GM12878 (cell line): ENCODE data around the gene ARCN1. TPM values are rescaled to one million over a fixed set of nuclear protein-coding genes. Genes with fewer than 3 reads are reported as not detected.

ENCODE experiments used
- ATF2 ChIP-seq: IDR thresholded peaks from 2 replicates; pipeline ENCODE4 v1.6.1; 2012; ENCODE audit warnings: low read length, inconsistent platforms
- BACH1 ChIP-seq: fragments of 450-650 bp; IDR thresholded peaks from 2 replicates; pipeline ENCODE4 v1.6.1; 2017; ENCODE audit warnings: mild to moderate bottlenecking, borderline replicate concordance
- BHLHE40 ChIP-seq, 2 experiments: fragments of 450-650 bp in 1 of 2; IDR thresholded peaks; 2 replicates each; pipeline ENCODE4 v1.6.1; 2011 to 2017; ENCODE audit warnings: low read depth in 2 of 2, borderline replicate concordance in 1 of 2, improper control_type of control experiment in 1 of 2, low read length in 1 of 2, mild to moderate bottlenecking in 1 of 2
- E2F4 ChIP-seq: IDR thresholded peaks from 2 replicates; pipeline ENCODE4 v1.6.1; 2012; ENCODE audit warnings: low read depth, low read length, improper control_type of control experiment
- FOXK2 ChIP-seq: fragments of 450-650 bp; IDR thresholded peaks from 2 replicates; pipeline ENCODE4 v1.6.1; 2017; ENCODE audit warnings: mild to moderate bottlenecking, moderate library complexity
- HSF1 ChIP-seq: fragments of 150-350 bp; IDR thresholded peaks from 2 replicates; pipeline ENCODE4 v1.6.1; 2014; ENCODE audit warnings: mild to moderate bottlenecking, low read depth, low read length
- IRF3 ChIP-seq: fragments of 450-650 bp; IDR thresholded peaks from 2 replicates; pipeline ENCODE4 v1.6.1; 2014; ENCODE audit warnings: mild to moderate bottlenecking
- IRF5 ChIP-seq: fragments of 450-650 bp; IDR thresholded peaks from 2 replicates; pipeline ENCODE4 v1.6.1; 2017; ENCODE audit warnings: borderline replicate concordance
- LARP7 ChIP-seq: fragments of 450-650 bp; IDR thresholded peaks from 2 replicates; pipeline ENCODE4 v1.6.1; 2017; ENCODE audit warnings: mild to moderate bottlenecking
- MEF2B ChIP-seq: fragments of 450-650 bp; IDR thresholded peaks from 2 replicates; pipeline ENCODE4 v1.6.1; 2018; ENCODE audit warnings: mild to moderate bottlenecking, moderate library complexity; ENCODE audit not compliant: partially characterized antibody, poor library complexity, severe bottlenecking
- MYB ChIP-seq: fragments of 150-350 bp; IDR thresholded peaks from 2 replicates; pipeline ENCODE4 v1.6.1; 2014; ENCODE audit warnings: mild to moderate bottlenecking, low read depth, low read length, borderline replicate concordance
- NFXL1 ChIP-seq: fragments of 450-650 bp; IDR thresholded peaks from 2 replicates; pipeline ENCODE4 v1.6.1; 2017; ENCODE audit warnings: antibody characterized with exemption, mild to moderate bottlenecking, borderline replicate concordance
- PAX8 ChIP-seq: fragments of 450-650 bp; IDR thresholded peaks from 2 replicates; pipeline ENCODE4 v1.6.1; 2017; ENCODE audit warnings: mild to moderate bottlenecking, moderate library complexity
- PRDM15 ChIP-seq: fragments of 450-650 bp; formaldehyde crosslinking; IDR thresholded peaks from 2 replicates; pipeline ENCODE4 v1.4.0; 2020; ENCODE audit warnings: mild to moderate bottlenecking, moderate library complexity
- RB1 ChIP-seq: fragments of 450-650 bp; formaldehyde crosslinking; IDR thresholded peaks from 2 replicates; pipeline ENCODE4 v1.6.1; 2017; ENCODE audit warnings: mild to moderate bottlenecking, borderline replicate concordance
- SMAD1 ChIP-seq: fragments of 450-650 bp; IDR thresholded peaks from 2 replicates; pipeline ENCODE4 v1.6.1; 2018; ENCODE audit warnings: mild to moderate bottlenecking, low read depth; ENCODE audit not compliant: partially characterized antibody
- YBX1 ChIP-seq: fragments of 450-650 bp; IDR thresholded peaks from 2 replicates; pipeline ENCODE4 v1.6.1; 2016; ENCODE audit warnings: antibody characterized with exemption
- polyA plus RNA-seq, 11 experiments: library from polyadenylated mRNA; depleted of rRNA in 4 of 11; unstranded in 6 of 11; stranded (reverse) in 5 of 11; fragments of >200 nt; fragmentation: Nextera tagmentation in 4 of 11; fragmentation: Illumina TruSeq in 1 of 11; extraction: Ambion mirVana in 4 of 11; extraction: Trizol in 1 of 11; gene quantifications; 1 replicate in 1 of 11; 2 replicates in 10 of 11; pipeline versions ENCODE4 v1.2.1 to v1.2.3, GENCODE V29; 2011 to 2016; ENCODE audit warnings: inconsistent platforms in 2 of 11, missing spikeins in 2 of 11, low read depth in 1 of 11
- total RNA-seq, 4 experiments: library from RNA; depleted of rRNA in 3 of 4; stranded (reverse); fragments of >200 nt in 3 of 4; fragmentation: Illumina TruSeq in 1 of 4; extraction: Trizol in 1 of 4; gene quantifications; 2 replicates each; pipeline versions ENCODE4 v1.2.1 to v1.2.3, GENCODE V29; 2013 to 2021

Gene ARCN1
- total and polyA plus RNA-seq, 10 of the 15 experiments (the other 5 are each of a cell fraction or from before 2014, with no cell fraction given) = 33.3 to 172 (median 106) TPM

- TF ChIP-seq SMAD1 (no peak), BACH1 (peak; percentile 33; the same call in 1 of the 2 replicates), LARP7 (0 out of 2 replicates have a peak, but pooled peaks have one; percentile 49), FOXK2 (no peak), IRF5 (no peak), YBX1 (no peak), HSF1 (no peak), E2F4 (no peak), PAX8 (no peak), ATF2 (no peak), MEF2B (no peak), RB1 (0 out of 2 replicates have a peak, but pooled peaks have one; percentile 43), MYB (no peak), NFXL1 (no peak), BHLHE40 (IDR thresholded peaks at IDR 0.05; ENCODE audit: borderline replicate concordance in 1 of 2, low read depth in 2 of 2, low read length in 1 of 2) (peak in 1 of 2 experiments; percentile 30; a peak in 1 of 4 replicates), IRF3 (no peak), PRDM15 (CRISPR knock-in tag) (no peak)
Observed at GRCh38 chr11:118572061-118572980, at the start of gene ARCN1 (continued).
